HepG2 (cell line): Measurements from ENCODE around the gene ARID1A. TPM values are rescaled to one million over a fixed set of nuclear protein-coding genes. Genes with fewer than 3 reads are reported as not detected.

ENCODE experiments used
- EZH2 ChIP-seq: conservative IDR thresholded peaks from 2 replicates; pipeline ENCODE4 v1.6.1; 2012; ENCODE audit warnings: mild to moderate bottlenecking, low read depth, low read length, moderate library complexity
- HOXA9 ChIP-seq: sonication (generic); formaldehyde crosslinking; IDR thresholded peaks from 2 replicates; pipeline ENCODE4 v1.8.1; 2022; ENCODE audit warnings: missing genetic modification reagents, mild to moderate bottlenecking, moderate library complexity, borderline replicate concordance
- PHF21A ChIP-seq: sonication (generic); formaldehyde crosslinking; IDR thresholded peaks from 2 replicates; pipeline ENCODE4 v1.5.0; 2020; ENCODE audit warnings: mild to moderate bottlenecking, missing genetic modification reagents
- THAP11 ChIP-seq: IDR thresholded peaks from 2 replicates; pipeline ENCODE4 v1.6.1; 2016; ENCODE audit warnings: missing biosample characterization, missing genetic modification reagents
- ZFP41 ChIP-seq: sonication (generic); formaldehyde crosslinking; IDR thresholded peaks from 2 replicates; pipeline ENCODE4 v1.4.0; 2020; ENCODE audit warnings: mild to moderate bottlenecking, missing genetic modification reagents, borderline replicate concordance
- ZKSCAN5 ChIP-seq: sonication (generic); formaldehyde crosslinking; IDR thresholded peaks from 2 replicates; pipeline ENCODE4 v1.5.1; 2020; ENCODE audit warnings: mild to moderate bottlenecking, missing genetic modification reagents
- ZMAT3 ChIP-seq: sonication (generic); formaldehyde crosslinking; conservative IDR thresholded peaks from 2 replicates; pipeline ENCODE4 v1.7.0; 2021; ENCODE audit warnings: missing genetic modification reagents
- ZMYM3 ChIP-seq: sonication (generic); formaldehyde crosslinking; IDR thresholded peaks from 2 replicates; pipeline ENCODE4 v1.5.1; 2020; ENCODE audit warnings: mild to moderate bottlenecking, missing genetic modification reagents
- ZNF510 ChIP-seq: sonication (generic); formaldehyde crosslinking; IDR thresholded peaks from 2 replicates; pipeline ENCODE4 v1.4.0; 2020; ENCODE audit warnings: low read depth, mild to moderate bottlenecking, missing genetic modification reagents
- ZNF564 ChIP-seq: sonication (generic); formaldehyde crosslinking; IDR thresholded peaks from 2 replicates; pipeline ENCODE4 v1.8.1; 2023; ENCODE audit warnings: mild to moderate bottlenecking, missing genetic modification reagents
- ZZZ3 ChIP-seq: sonication (generic); formaldehyde crosslinking; IDR thresholded peaks from 2 replicates; pipeline ENCODE4 v1.4.0; 2020; ENCODE audit warnings: missing genetic modification reagents, mild to moderate bottlenecking, borderline replicate concordance
- polyA plus RNA-seq, 8 experiments: library from polyadenylated mRNA; depleted of rRNA in 3 of 8; stranded (reverse) in 7 of 8; unstranded in 1 of 8; fragments of >200 nt; fragmentation: Illumina TruSeq in 4 of 8; extraction: Trizol in 4 of 8; gene quantifications; 2 replicates each; pipeline versions ENCODE4 v1.2.1 to v1.2.3, GENCODE V29; 2011 to 2016; ENCODE audit warnings: low read depth in 4 of 8, missing spikeins in 1 of 8, mixed read lengths in 1 of 8; ENCODE audit not compliant: insufficient read depth in 1 of 8
- total RNA-seq, 5 experiments: library from RNA; depleted of rRNA; stranded (reverse); fragments of >200 nt; fragmentation: Illumina TruSeq; extraction: Trizol; gene quantifications; 2 replicates each; pipeline ENCODE4 v1.2.3, GENCODE V29; 2016; ENCODE audit warnings: low read depth in 1 of 5
- TF ChIP-seq, protein P1 (sequence below): fragments of 450-650 bp; IDR thresholded peaks from 2 replicates; pipeline ENCODE4 v1.6.1; 2017; ENCODE audit warnings: mild to moderate bottlenecking
- TF ChIP-seq, protein P2 (sequence below): sonication (generic); formaldehyde crosslinking; IDR thresholded peaks from 2 replicates; pipeline ENCODE4; 2020; ENCODE audit warnings: missing genetic modification reagents, mild to moderate bottlenecking, borderline replicate concordance

Gene ARID1A
- total and polyA plus RNA-seq, 2 of the 13 experiments (the other 11 are each of a cell fraction or from before 2014, with no cell fraction given) = 11.9 to 15.9 TPM

DNA sequence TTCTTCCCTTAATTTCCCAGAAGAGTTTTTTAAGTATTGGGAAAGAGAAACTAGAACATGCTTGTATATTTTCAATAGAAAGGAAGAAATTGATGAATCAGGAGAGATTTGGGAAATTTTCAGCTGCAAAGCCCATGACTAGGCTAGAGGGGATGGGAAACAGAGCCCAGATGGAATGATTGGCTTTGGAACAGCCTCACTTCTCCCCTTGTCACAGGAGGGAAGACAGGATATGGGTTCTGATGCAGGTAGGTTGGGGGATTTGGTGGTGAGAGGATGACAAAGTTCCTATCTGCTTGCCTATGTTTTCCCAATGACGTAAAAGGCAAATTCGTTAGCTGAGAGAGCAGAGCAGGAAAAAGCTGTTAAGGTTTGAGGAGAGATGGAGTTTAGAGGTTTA lies 31.0 kb upstream of the ARID1A start (continued):
- TF ChIP-seq, protein P1, sequence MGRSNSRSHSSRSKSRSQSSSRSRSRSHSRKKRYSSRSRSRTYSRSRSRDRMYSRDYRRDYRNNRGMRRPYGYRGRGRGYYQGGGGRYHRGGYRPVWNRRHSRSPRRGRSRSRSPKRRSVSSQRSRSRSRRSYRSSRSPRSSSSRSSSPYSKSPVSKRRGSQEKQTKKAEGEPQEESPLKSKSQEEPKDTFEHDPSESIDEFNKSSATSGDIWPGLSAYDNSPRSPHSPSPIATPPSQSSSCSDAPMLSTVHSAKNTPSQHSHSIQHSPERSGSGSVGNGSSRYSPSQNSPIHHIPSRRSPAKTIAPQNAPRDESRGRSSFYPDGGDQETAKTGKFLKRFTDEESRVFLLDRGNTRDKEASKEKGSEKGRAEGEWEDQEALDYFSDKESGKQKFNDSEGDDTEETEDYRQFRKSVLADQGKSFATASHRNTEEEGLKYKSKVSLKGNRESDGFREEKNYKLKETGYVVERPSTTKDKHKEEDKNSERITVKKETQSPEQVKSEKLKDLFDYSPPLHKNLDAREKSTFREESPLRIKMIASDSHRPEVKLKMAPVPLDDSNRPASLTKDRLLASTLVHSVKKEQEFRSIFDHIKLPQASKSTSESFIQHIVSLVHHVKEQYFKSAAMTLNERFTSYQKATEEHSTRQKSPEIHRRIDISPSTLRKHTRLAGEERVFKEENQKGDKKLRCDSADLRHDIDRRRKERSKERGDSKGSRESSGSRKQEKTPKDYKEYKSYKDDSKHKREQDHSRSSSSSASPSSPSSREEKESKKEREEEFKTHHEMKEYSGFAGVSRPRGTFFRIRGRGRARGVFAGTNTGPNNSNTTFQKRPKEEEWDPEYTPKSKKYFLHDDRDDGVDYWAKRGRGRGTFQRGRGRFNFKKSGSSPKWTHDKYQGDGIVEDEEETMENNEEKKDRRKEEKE = no peak
- no peak for TF ChIP-seq HOXA9 (CRISPR knock-in tag)
- TF ChIP-seq PHF21A = no peak
- TF ChIP-seq EZH2 = no peak
- no peak for TF ChIP-seq THAP11 (CRISPR knock-in tag)
- TF ChIP-seq ZZZ3 (CRISPR knock-in tag) = no peak
- TF ChIP-seq ZMYM3 (CRISPR knock-in tag) = no peak
- no peak for TF ChIP-seq ZNF510 (CRISPR knock-in tag)
- TF ChIP-seq ZFP41 (CRISPR knock-in tag) = no peak
- TF ChIP-seq, protein P2, sequence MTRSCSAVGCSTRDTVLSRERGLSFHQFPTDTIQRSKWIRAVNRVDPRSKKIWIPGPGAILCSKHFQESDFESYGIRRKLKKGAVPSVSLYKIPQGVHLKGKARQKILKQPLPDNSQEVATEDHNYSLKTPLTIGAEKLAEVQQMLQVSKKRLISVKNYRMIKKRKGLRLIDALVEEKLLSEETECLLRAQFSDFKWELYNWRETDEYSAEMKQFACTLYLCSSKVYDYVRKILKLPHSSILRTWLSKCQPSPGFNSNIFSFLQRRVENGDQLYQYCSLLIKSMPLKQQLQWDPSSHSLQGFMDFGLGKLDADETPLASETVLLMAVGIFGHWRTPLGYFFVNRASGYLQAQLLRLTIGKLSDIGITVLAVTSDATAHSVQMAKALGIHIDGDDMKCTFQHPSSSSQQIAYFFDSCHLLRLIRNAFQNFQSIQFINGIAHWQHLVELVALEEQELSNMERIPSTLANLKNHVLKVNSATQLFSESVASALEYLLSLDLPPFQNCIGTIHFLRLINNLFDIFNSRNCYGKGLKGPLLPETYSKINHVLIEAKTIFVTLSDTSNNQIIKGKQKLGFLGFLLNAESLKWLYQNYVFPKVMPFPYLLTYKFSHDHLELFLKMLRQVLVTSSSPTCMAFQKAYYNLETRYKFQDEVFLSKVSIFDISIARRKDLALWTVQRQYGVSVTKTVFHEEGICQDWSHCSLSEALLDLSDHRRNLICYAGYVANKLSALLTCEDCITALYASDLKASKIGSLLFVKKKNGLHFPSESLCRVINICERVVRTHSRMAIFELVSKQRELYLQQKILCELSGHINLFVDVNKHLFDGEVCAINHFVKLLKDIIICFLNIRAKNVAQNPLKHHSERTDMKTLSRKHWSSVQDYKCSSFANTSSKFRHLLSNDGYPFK (CRISPR knock-in tag) = no peak
- TF ChIP-seq ZKSCAN5 (CRISPR knock-in tag) = no peak
- TF ChIP-seq ZMAT3 (CRISPR knock-in tag) = no peak
- TF ChIP-seq ZNF564 = no peak
